GM19372 (cell line): Measurements from ENCODE around the gene VPS13C.
A peak's percentile ranks its signal among the peaks of the same experiment; 100 is the strongest.
"Not testable (repeated sequence)": the region's sequence is repeated elsewhere in the genome, so short reads cannot be mapped to it uniquely, and the experiment has no call there.

Experiments used
- ATAC-seq: cut with Tn5 transposase; IDR thresholded peaks from one replicate; pipeline ENCODE4 v1.9.1; 2021; ENCODE audit warnings: mild to moderate bottlenecking, low read depth, moderate library complexity; ENCODE audit not compliant: unreplicated experiment

Gene VPS13C

DNA sequence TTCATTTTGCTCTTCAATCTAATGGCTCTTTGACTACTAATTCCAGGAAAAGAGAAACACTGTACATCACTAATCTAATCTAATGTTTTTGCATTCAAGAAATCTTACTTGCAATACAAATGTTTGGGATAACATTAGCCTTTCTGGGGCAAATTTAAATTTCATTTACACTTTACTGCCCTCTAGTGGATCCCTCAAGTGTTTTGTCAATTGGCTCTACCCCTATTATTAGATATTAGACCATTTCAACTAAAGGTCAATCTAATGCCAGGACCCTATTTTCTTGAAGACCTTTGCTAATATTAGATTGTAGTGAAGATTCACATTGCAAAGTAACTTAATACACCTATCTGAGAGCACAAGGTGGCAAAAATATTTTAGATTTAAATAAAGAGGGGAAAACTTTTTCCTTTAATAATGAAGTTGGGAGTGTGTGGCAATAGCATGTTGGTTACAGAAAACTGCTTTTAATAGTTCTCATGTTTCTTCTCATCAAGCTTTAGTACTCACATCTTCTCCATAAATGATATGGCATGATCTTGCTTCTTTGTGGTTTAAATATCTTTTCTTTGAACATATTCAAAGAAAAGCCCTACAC lies 11.6 kb upstream of the VPS13C start:
- no peak for ATAC-seq

DNA sequence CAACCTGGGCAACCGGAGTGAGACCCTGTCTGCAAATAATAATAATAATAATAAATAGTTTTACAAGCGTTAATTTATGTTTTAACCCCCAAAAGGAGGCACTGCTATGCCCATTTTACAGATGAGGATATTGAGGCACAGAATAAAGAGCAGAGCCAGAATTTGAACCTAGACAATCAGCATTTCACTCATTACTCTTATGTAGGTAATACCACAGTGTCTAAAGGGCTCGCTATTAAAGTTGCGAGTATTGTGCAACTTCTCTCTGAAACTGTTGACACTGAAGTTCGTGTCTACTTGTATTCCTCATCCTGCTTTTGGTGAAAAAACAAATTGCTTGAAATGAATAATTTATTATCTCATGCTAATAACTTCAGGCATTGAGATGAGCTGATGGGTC lies 9.3 kb upstream of the VPS13C start:
- no peak for ATAC-seq

DNA sequence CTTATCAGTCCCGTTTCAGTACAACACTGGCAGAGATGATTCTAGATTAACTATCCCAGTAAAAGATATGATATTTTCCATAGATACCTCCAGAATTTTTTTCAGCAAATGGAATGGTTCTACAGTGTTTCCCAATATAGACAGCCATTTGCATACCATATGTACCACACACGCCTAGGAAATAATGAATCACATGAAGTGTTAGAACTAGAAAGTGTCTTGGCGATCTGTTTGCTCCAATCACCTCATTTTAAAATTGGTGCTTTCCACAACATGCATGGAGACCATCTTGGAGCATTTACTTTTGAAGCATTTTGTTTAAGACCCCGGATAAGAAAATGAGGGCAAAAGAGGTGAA lies 8.5 kb upstream of the VPS13C start:
- no peak for ATAC-seq

DNA sequence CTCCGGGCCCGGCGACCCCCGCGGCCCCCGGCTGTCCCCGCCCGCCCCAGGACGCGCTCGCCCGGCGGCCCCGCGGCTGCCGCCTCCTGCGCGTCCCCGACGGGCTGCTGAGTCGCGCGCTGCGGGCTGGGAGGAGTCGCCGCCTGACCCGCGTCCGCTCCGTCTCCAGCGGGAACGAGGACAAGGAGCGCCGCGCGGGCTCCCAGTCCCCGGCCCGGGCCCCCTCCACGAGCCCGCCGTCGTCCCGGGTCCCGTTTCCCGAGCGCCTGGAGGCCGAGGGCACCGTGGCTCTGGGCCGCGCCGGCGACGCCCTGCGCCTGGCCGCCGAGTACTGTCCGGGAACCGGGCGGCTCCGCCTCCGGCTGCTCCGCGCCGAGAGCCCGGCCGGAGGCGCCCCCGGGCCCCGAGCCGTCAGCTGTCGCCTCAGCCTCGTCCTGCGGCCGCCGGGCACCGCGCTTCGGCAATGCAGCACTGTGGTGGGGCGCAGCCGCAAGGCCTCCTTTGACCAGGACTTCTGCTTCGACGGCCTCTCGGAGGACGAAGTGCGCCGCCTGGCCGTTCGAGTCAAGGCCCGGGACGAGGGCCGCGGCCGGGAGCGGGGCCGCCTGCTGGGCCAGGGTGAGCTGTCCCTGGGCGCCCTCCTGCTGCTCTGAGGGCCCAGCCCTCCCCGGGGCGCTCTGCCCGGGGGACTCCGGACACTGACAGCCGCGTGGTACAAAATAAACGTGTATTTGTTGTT lies 8.0 kb upstream of the VPS13C start:
- ATAC-seq = peak; percentile 44

DNA sequence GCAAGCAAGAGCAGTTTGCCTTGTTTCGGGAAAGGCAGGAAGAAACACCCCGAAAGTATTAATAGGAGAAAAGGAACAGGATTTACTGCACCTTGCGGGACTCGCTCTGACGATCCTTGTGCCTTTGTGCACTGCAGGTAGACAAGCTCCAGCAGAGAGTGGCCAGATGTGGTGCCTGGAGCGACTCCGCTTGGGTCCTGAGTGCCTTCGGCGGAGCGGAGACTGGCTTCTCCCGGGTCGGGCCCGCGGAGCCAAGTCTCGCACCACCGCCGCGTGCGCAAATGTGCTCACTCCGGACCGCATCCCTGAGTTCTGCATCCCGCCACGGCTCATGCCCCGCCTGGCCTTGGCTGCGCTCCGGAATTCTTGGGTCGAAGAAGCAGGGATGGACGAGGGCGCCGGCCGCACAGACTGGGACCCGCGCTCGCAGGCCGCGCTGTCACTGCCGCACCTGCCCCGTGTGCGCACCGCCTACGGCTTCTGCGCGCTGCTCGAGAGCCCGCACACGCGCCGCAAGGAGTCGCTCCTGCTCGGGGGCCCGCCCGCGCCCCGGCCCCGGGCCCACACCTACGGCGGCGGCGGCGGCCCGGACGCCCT lies 7.3 kb upstream of the VPS13C start:
- peak; percentile 37 for ATAC-seq

DNA sequence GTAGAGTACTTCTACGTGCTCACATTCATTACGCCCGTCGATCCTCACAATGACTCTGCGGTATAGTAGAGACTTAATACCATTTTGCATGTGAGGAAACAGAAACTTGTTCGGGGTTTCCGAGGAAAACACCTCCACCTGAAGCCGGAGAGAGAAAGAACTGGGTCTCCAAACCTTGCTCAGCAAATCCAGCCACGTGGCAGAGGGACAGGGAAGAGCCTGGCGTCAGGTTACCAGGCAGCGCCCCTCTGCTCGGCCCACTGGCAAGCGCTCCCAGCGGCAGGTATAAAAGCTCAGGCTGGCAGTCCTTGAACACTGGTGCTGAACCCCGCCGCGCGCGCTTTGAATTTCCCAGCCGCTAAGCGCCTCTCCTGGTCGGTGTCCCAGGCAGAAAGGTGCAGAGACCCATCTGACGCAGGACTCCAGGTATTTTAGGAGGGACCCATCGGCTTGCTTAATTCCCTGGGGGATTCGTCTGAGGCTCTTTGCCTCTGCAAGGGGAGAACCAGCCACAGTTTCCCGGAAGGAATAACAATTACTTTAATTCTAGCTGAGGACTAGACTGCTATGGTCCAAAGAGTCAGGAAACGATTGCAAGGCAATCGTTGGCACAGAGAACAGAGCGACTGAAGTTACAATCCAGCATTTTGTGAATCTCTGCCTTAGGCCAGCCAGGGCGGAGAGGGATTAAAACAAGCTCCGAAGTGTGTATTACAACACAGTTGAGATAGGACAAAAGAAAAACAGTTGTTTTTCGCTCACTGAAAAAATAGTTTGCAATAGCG lies 6.6 kb upstream of the VPS13C start, which contains the start of gene C2CD4A:
TSS of gene C2CD4A (plus strand) at position 315 of the 785 bp plus-strand sequence. CDS start 637 bp downstream, outside the sequence.
- no peak for ATAC-seq

DNA sequence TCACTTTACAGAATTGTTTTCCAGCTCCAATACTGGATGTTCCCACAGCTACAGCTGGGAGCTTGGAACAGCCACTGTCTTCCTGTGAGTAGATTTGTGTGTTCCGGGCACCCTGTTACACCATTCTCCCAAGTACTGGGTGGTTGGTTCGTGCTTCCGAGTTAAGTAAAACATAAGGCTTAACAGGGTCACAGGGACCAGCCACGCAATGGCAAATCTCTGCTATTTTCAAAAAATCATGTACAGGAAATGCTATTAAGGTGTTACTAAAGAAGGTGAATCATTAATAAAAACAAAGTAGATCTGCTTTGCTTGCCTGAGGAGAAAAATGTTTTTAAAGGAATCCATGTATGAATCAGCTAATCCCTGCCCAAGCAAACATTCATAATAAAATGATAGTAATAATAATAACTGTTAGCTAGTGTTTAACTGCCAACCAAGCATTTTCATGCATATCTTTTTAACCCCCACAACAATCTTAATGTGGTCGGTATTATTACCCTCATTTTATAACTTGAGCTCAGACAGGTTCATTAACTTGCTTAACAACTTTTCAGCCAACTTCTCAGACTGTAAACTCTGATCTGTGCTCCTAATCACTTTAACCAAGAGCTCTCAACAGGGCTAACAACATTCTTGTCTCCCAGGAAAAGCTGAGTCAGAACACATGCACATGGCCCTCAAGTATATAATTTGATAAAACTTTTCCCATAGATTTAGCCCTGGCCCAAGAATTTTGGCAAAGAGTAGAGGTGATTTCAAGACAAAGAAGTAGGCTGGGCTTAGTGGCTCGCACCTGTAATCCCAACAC lies 3.8 kb upstream of the VPS13C start:
- ATAC-seq = no peak

DNA sequence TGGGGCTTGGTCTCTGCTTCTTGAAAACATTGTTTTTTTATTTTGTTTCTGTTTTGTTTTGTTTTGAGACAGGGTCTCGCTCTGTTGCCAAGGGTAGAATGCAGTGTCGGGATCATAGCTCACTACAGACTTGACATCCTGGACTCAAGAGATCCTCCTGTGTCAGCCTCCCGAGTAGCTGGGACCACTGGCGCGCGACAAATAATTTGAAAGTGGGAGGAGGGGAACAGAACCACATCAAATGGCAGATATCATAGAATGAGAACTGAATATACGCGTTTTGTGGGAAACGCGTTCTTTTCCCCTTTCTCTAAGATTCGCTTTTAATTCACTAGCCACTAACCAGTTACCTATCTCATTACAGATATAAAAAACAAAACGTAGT lies 641 bp upstream of the VPS13C start:
- ATAC-seq = no peak

DNA sequence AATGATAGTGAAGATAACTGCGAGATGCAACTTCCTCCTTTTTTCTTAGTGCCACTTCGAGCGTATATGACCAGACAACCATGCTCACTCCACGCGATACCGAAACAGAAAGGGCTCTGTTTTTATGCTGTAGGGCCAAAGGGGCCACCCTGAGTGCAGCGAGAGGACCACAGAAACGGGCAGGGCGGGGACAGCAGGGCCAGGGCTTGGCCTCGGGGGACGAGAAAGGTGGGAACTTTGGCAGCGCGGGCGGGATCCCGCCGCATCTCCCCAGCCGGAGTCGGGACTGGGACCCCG lies 483 bp downstream of the VPS13C start:
- peak; percentile 56 for ATAC-seq

DNA sequence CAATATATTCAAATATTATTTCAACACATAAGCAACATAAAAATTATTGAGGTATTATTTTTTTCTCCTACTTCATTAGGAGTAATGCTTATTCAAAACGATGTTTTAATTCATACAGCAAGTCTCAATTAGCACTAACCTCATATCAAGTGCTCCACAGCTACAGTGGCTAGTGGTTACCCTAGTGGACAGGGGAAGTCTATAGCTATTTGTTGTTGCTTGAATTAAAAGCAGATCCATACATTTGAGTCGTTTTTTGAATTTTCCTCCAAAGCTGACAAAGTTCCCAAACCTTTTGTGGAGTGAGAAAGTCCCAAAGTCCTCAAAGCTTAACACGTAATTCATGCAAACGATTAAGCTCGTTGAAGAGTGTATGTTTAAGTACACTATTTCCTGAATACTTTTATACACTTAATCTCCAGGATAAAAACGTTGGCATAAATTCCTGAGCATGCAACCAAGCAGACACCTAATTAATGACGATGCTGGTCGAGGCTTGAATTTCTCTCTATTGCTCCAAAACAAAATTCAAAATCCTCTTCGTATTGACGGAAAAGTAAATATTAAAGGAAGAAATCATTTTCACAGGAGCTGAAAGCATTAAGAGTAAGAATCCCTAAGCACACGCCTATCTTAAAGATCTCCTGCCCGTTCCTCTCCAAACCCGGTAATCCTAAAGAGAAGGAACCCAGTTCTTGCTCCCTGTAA lies 985 bp downstream of the VPS13C start:
- ATAC-seq = no peak

DNA sequence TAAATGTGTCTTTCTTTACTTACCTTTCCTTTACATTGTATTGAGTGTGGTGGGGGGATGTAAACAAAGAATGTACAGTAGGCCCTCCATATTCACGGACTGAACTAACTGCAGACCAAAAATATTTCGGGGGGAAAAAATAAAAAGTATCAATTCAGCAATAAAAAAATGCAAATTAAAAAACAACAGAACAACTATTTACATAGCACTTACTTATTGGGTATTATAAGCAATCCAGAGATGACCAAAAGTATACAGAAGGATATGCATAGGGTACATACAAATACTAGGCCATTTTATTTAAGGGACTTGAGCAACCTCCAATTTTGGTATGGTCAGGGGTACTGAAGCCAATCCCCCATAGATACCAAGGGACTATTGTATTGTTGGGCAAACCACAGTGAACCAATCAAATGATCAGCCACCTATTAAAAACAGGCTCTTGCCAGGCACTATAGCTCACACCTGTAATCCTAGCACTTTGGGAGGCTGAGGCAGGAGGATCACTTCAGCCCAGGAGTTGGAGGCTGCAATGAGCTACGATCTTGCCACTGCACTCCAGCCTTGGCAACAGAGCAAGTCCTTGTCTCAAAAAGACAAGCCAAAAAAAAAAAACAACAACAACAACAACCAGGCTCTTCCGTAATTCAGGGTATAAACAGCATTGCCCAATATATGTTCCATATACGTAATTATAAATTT lies 1.8 kb downstream of the VPS13C start:
- no peak for ATAC-seq

DNA sequence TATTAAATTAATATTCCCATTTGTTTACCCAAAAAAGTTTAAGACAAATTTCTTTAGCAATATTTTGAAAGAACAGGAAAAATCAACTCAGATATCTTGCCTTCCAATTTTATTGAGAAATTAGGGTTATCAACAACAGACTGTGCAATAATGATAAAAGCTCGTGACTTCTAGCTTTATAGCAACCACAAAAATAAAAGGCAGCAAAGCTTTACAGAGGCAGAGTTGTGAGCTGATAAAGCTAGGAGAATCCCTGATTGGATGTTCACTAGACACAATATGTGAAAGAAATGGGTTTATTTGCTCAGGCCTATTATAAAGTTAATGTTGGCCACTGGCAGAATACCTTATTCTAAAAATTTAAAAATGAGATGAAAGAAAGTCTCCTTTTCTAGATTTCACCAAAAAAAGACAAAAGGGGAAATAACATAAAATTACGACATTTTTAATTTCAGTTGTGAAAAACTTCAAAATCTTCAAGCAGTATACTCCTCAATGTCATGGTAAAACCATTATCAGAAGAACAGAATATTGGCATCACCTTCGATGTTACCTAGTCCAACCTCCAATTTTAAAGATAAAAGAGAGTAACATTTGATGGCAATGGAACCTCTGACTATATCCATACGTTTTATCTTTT lies 2.8 kb downstream of the VPS13C start:
- no peak for ATAC-seq

DNA sequence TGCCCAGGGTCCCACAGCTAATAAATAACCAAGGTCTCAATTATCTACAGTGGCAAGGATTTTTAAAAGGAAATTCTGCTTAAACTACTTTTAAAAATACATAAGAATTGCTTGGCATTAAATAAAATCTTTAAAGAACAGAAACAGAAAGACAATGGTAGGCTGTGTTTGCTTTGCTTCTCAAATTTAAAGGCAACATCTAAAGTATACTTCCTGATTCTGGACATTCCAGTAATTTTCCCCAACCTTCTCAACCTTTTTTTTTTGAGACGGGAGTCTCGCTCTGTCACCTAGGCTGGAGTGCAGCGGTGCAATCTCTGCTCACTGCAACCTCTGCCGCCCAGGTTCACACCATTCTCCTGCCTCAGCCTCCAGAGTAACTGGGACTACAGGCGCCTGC lies 5.3 kb downstream of the VPS13C start:
- ATAC-seq = no peak

DNA sequence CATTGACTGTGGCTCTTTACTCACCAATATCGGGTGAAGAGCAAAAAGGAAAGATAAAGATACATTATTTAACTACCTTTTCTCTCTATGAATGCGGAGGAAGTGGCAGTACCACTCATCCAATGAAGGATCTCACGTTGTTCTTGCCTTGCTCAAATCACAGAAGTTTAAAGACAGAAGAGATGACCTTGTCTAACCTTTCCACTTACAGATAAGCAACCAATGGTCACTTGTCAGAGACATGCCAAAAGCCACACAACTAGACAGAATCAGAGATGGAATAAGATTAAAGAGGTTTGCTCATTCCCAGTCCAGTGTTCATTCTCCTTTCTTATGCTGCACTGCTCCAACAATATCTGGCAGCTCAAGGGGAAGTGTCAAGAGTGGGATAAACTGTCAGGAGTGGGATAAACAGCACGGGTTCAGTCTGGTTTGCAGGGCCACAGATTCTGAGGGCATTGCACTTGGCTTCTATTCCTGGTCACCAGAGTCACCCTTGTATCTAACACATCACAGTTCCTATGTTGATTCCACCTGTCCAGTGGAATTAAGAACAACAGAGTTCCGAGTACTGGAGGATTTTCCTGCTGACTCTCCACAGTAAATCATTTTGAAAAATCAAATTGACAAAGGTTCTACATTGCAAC lies 6.7 kb downstream of the VPS13C start:
- ATAC-seq = no peak

DNA sequence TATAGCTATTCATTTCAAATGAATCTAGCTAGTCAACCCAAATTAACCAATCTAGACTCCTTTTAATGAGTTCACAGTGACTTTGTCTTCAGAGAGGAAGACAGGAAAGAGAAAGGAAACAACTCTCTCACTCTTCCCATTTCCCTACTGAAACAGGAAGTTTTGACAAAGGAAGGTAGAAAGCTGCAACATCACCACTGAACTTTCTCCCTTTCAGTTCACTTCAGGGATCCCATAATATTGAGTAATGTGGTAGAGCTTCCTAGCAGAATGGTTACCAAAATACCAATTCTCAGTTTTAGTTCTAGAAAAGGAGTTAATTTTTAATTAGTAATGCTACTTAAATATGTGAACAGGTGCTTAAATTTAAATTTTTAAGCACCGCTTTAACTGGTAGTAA lies 7.5 kb downstream of the VPS13C start:
- no peak for ATAC-seq

DNA sequence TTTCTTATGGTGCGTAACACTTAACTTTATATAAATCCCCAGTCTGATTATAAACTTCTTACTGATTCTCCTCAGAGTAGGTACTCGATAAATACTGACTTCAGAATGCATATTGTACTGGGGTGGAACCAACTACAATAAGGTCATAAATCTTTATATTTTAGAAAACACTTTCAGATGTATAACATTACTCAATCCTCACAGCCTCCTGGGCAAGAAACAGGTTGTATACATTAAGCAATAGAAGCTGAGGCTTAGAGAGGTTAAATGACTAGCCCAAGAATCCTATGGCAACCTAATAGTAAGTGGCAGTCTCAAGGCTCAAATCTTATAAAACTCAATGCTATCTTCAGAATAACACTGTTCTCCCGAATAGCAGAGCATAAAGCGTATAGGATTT lies 9.1 kb downstream of the VPS13C start:
- no peak for ATAC-seq

DNA sequence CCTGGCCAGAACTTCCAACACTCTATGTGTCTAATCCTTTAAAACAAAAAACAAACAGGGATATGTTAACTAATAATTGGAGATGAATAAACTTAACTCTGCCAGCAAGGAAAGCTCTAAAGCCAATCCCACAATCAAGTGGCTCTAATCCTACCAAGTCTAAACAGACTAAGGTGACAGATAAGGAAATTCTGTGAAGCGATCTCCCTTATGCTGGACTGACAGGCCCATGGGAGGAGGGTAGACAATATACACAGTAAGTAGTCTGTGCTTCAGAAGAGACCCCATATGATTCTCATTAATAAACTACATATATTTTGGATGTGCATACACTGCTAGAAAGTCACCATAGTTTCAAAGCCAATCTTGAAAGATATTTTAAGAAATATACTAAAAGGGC lies 10.1 kb downstream of the VPS13C start:
- no peak for ATAC-seq

DNA sequence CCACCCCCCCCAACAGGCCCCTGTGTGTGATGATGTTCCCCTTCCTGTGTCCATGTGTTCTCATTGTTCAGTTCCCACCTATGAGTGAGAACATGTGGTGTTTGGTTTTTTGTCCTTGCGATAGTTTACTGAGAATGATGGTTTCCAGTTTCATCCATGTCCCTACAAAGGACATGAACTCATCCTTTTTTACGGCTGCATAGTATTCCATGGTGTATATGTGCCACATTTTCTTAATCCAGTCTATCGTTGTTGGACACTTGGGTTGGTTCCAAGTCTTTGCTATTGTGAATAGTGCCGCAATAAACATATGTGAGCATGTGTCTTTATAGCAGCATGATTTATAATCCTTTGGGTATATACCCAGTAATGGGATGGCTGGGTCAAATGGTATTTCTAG lies 12.0 kb downstream of the VPS13C start:
- not testable (repeated sequence) for ATAC-seq
